Measurements from ENCODE around the gene BTBD2.
A peak's percentile ranks its signal among the peaks of the same experiment; 100 is the strongest.

Gene BTBD2

DNA sequence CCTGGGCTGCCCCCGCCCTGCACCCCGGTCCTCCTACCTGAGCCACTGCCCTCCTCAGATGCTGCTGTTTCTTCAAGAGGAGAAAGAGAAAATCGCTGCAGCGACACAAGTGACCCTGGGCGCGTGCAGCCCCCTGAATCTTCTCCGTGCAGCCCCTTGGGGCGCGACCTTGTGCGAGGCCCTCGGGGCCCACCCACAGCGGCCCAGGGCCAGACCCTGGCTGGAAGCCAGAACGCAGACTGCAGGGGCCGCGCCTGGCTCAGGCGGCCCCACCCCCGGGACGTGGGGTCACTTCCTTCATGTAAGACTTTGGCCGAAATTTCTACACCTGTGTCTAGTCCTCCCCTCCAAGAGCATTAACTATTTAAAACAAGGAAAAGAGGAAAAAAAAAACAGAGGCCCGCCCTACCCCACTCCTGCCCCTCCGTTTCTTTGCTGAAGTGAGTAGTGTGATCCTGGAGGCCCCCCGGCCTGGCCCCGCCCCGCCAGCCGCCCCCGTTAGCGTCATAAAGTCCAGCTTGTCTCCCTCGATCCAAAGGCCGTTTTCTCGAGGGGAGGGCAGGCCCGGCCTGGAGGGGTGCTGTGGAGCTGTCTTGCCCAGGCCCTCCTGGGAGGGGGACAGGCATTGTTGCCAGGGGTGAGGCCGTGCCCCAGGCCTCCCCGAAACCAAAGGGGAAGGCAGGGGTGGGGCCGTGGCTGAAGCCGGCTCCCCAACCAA, 35.3 kb downstream of the BTBD2 start:
- no peak for DNase-seq (ENCODE audit: low read depth in 2 of 2)
- no peak overlapping the region for H3K4me3 ChIP-seq (replicated peaks in 1 of 2; ENCODE audit: low read depth in 2 of 2, low read length in 2 of 2)
- TF ChIP-seq, protein P1, sequence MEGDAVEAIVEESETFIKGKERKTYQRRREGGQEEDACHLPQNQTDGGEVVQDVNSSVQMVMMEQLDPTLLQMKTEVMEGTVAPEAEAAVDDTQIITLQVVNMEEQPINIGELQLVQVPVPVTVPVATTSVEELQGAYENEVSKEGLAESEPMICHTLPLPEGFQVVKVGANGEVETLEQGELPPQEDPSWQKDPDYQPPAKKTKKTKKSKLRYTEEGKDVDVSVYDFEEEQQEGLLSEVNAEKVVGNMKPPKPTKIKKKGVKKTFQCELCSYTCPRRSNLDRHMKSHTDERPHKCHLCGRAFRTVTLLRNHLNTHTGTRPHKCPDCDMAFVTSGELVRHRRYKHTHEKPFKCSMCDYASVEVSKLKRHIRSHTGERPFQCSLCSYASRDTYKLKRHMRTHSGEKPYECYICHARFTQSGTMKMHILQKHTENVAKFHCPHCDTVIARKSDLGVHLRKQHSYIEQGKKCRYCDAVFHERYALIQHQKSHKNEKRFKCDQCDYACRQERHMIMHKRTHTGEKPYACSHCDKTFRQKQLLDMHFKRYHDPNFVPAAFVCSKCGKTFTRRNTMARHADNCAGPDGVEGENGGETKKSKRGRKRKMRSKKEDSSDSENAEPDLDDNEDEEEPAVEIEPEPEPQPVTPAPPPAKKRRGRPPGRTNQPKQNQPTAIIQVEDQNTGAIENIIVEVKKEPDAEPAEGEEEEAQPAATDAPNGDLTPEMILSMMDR (IDR thresholded peaks at IDR 0.05; ENCODE audit: low read depth, low read length): no peak

DNA sequence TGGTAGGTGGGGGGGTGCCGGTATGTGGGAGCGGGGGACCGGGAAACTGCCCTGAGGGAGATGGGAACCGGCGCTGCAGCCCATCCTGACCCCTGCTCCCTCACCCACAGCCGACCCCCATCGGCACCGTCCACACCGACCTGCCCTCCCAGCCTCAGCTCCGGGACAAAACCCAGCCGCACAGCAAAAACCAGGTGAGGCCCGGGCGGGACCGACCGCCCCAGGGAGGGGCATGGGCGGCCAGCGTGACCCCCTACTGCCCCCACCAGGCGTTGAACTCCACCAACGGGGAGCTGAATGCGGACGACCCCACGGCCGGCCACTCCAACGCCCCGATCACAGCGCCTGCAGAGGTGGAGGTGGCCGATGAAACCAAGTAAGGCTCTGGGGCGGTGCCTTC, 35.9 kb downstream of the BTBD2 start:
- no peak overlapping the region for H3K4me3 ChIP-seq (replicated peaks in 1 of 2; ENCODE audit: low read depth in 2 of 2, low read length in 2 of 2)
- no peak for DNase-seq (ENCODE audit: low read depth in 2 of 2)
- TF ChIP-seq, protein P1 (IDR thresholded peaks at IDR 0.05; ENCODE audit: low read depth, low read length): no peak

DNA sequence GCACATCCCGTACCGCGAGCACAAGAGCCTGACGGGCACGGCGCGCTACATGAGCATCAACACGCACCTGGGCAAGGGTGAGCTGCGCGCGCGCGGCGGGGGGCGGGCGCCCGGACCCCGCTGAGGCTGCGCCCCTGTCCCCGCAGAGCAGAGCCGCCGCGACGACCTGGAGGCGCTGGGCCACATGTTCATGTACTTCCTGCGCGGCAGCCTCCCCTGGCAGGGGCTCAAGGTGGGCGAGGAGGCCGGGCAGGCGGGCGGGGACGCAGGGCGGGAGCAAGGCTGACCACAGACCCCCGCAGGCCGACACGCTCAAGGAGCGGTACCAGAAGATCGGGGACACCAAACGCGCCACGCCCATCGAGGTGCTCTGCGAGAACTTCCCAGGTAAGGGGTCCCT, 36.5 kb downstream of the BTBD2 start:
- TF ChIP-seq, protein P1 (IDR thresholded peaks at IDR 0.05; ENCODE audit: low read depth, low read length): no peak
- no peak for DNase-seq (ENCODE audit: low read depth in 2 of 2)
- H3K4me3 ChIP-seq (replicated peaks in 1 of 2; ENCODE audit: low read depth in 2 of 2, low read length in 2 of 2): no peak overlapping the region

DNA sequence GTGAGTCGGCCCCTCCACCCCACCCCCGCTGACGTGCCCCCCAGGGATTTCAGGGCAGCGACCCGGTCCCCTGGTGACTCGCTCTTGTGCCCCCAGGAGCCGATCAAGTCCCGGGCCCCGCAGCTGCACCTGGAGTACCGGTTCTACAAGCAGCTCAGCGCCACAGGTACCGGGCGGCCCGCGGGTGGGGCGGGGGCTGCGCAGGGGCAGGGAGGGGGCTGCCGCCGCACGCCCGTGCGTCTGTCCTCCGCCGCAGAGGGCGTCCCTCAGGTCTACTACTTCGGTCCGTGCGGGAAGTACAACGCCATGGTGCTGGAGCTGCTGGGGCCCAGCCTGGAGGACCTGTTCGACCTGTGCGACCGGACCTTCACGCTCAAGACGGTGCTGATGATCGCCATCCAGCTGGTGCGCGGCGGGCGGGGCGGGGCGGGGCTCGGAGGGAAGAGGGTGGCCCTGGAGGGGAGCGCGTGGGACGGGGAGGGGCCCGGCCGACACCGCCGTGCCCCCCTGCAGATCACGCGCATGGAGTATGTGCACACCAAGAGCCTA, 37.1 kb downstream of the BTBD2 start:
- TF ChIP-seq, protein P1 (IDR thresholded peaks at IDR 0.05; ENCODE audit: low read depth, low read length): no peak
- no peak overlapping the region for H3K4me3 ChIP-seq (replicated peaks in 1 of 2; ENCODE audit: low read depth in 2 of 2, low read length in 2 of 2)
- no peak for DNase-seq (ENCODE audit: low read depth in 2 of 2)

DNA sequence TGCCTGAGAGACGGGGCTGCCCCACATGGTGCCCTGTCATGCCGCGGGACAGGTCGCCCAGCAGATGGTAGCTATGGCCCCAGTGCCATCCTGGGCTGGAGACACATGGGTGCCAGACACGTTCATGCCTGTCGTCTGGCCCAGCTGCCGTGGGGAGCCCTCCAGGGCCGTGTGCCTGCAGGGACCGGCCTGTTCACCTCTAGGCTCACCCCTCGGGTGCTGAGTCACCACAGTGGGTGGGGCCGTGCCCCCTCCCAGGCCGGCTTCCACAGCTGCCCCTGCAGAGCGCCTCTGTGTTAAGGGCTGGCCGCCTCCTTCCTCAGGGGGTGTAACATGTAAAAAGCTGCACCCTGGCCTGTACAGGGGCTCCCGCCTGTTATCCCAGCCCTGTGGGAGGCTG, 38.4 kb downstream of the BTBD2 start:
- TF ChIP-seq, protein P1 (IDR thresholded peaks at IDR 0.05; ENCODE audit: low read depth, low read length): no peak
- no peak for DNase-seq (ENCODE audit: low read depth in 2 of 2)
- no peak overlapping the region for H3K4me3 ChIP-seq (replicated peaks in 1 of 2; ENCODE audit: low read depth in 2 of 2, low read length in 2 of 2)

DNA sequence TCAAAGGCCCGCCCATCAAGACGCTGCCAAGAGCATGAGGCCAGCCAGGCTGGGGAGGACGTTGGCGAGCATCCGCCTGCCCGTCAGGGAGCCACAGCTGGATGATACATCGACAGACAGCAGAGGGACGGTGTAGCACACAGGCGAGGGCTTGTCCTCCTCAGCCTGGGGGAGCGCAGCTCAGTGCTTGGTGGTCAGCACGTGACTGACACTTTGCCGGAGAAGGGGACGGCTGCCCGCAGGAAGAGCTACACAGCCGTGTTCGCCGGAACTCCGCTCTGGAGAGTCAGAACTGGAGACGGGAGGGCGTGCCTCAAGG, 40.4 kb downstream of the BTBD2 start:
- H3K4me3 ChIP-seq (replicated peaks in 1 of 2; ENCODE audit: low read depth in 2 of 2, low read length in 2 of 2): no peak overlapping the region
- DNase-seq (ENCODE audit: low read depth in 2 of 2): peak in 1 of 2 donors; percentile 11
- TF ChIP-seq, protein P1 (IDR thresholded peaks at IDR 0.05; ENCODE audit: low read depth, low read length): no peak
